Suprapubic skin (tissue), 4 donors: ENCODE results near the gene ERF. TPM values are rescaled to one million over a fixed set of nuclear protein-coding genes. Genes with fewer than 3 reads are reported as not detected.
A peak's percentile ranks its signal among the peaks of the same experiment; 100 is the strongest.

ENCODE experiments used
- DNase-seq, 2 donors: peaks; one replicate each; pipeline ENCODE4 v3.0.0-alpha.2; 2019; ENCODE audit warnings: low spot score in 2 of 2
- H3K27ac ChIP-seq: fragments of 200-600 bp; sonication (generic); one replicate; pipeline ENCODE4 v1.5.1; 2019
- H3K27me3 ChIP-seq: fragments of 200-600 bp; sonication (generic); one replicate; pipeline ENCODE4 v1.5.1; 2019
- H3K36me3 ChIP-seq: fragments of 200-600 bp; sonication (generic); one replicate; pipeline ENCODE4 v1.5.1; 2019
- H3K4me1 ChIP-seq: fragments of 200-600 bp; sonication (generic); one replicate; pipeline ENCODE4 v1.5.1; 2019
- H3K4me3 ChIP-seq: fragments of 200-600 bp; sonication (generic); one replicate; pipeline ENCODE4 v1.5.1; 2019; ENCODE audit warnings: mild to moderate bottlenecking
- H3K9me3 ChIP-seq: fragments of 200-600 bp; sonication (generic); one replicate; pipeline ENCODE4 v1.5.1; 2019
- EP300 ChIP-seq: sonication (generic); formaldehyde crosslinking; IDR thresholded peaks from one replicate; pipeline ENCODE4 v1.6.1; 2017; ENCODE audit warnings: antibody characterized with exemption
- POLR2A ChIP-seq, 2 donors: fragments of 450-650 bp; IDR thresholded peaks; one replicate each; pipeline ENCODE4 v1.6.1; 2017; ENCODE audit warnings: antibody characterized with exemption in 2 of 2, mild to moderate bottlenecking in 2 of 2, moderate library complexity in 2 of 2
- POLR2AphosphoS5 ChIP-seq, 3 donors: sonication (generic); formaldehyde crosslinking; IDR thresholded peaks; one replicate each; pipeline ENCODE4 v1.6.1; 2017; ENCODE audit warnings: antibody characterized with exemption in 3 of 3
- WGBS: methylation state at CpG from one replicate; pipeline ENCODE4 v1.1.5; 2018; 5-methylcytosine and 5-hydroxymethylcytosine counted together
- total RNA-seq, 4 donors: library from RNA; depleted of rRNA; stranded (reverse); fragments of >200 nt; gene quantifications; one replicate each; pipeline ENCODE4 v1.1.0, GENCODE V29; 2016
- TF ChIP-seq, protein P1 (sequence below), 2 donors: fragments of 200-600 bp in 1 of 2; fragments of 450-650 bp in 1 of 2; sonication (generic) in 1 of 2; IDR thresholded peaks; one replicate each; pipeline ENCODE4 v1.5.1; 2016 to 2019; ENCODE audit warnings: antibody characterized with exemption in 2 of 2, mild to moderate bottlenecking in 1 of 2, moderate library complexity in 1 of 2

The ERF gene
- total RNA-seq, 4 donors from 2014 or later = 36.8 to 49.5 (median 45.8) TPM

DNA sequence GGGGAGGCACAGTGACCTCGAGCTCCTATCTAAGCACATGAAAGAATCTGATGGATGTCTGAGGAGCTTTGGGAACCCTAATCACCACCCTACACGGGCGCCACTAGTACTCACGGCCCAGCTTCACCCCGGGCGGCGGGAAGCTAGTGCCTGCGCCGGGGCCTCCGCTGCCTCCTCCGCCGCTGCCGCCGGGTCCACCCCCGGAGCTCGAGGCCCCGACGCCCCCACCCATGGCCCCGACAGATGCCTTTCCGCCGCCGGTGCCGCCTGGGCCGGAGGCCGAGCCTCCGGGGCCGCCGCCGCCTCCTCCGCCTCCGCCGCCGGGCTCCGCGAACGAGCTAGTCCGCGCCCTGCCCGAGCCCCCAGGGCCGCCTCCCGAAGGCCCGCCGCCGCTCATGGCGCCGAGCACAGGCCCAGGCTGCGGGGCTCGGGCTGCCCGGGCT is 12.8 kb downstream of the ERF start:
- peaks cover 13% of the 10 kb centered on the region for H3K36me3 ChIP-seq
- H3K27me3 ChIP-seq = no peaks in the 10 kb centered on the region
- peak in 1 of 2 donors; percentile 79 for DNase-seq
- H3K9me3 ChIP-seq = no peaks in the 10 kb centered on the region
- H3K4me1 ChIP-seq = peaks cover 60% of the 10 kb centered on the region
- TF ChIP-seq, protein P1, sequence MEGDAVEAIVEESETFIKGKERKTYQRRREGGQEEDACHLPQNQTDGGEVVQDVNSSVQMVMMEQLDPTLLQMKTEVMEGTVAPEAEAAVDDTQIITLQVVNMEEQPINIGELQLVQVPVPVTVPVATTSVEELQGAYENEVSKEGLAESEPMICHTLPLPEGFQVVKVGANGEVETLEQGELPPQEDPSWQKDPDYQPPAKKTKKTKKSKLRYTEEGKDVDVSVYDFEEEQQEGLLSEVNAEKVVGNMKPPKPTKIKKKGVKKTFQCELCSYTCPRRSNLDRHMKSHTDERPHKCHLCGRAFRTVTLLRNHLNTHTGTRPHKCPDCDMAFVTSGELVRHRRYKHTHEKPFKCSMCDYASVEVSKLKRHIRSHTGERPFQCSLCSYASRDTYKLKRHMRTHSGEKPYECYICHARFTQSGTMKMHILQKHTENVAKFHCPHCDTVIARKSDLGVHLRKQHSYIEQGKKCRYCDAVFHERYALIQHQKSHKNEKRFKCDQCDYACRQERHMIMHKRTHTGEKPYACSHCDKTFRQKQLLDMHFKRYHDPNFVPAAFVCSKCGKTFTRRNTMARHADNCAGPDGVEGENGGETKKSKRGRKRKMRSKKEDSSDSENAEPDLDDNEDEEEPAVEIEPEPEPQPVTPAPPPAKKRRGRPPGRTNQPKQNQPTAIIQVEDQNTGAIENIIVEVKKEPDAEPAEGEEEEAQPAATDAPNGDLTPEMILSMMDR (IDR thresholded peaks at IDR 0.05) = no peak
- TF ChIP-seq POLR2AphosphoS5 (IDR thresholded peaks at IDR 0.05) (no peak), POLR2A (IDR thresholded peaks at IDR 0.05) (no peak), EP300 (no peak)
- peak overlapping the region; percentile 90 for H3K27ac ChIP-seq
- 0% methylated on average over 1 of the region's 49 CpGs for WGBS
- H3K4me3 ChIP-seq = peak overlapping the region; percentile 62

DNA sequence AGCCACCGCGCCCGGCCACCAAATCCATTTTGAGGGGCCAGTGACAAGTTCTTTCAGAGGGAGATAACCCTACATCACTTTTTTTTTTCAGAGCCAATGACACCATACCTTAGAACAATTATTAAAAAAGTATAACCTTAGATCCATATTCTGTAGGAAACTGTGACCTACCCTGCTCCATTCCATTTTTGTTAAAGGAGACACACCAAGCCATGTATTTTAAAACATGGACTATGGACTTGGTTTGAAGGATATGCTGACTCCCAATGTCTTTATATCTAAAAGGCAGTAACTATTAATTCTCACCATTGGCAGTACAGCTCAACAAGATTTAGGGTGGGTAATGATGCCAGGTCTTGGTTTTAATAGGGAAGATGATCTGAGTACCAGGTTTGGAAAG is 13.6 kb downstream of the ERF start:
- Histone ChIP-seq H3K36me3 (peaks cover 20% of the 10 kb centered on the region), H3K27ac (no peak overlapping the region), H3K27me3 (no peaks in the 10 kb centered on the region), H3K4me1 (peaks cover 52% of the 10 kb centered on the region), H3K9me3 (no peaks in the 10 kb centered on the region), H3K4me3 (peak overlapping the region; percentile 62)
- TF ChIP-seq POLR2AphosphoS5 (IDR thresholded peaks at IDR 0.05) (no peak), POLR2A (IDR thresholded peaks at IDR 0.05) (no peak), EP300 (no peak)
- TF ChIP-seq, protein P1 (IDR thresholded peaks at IDR 0.05) = no peak
- no peak for DNase-seq
- WGBS = 100% methylated on average over 3 of the region's 3 CpGs

DNA sequence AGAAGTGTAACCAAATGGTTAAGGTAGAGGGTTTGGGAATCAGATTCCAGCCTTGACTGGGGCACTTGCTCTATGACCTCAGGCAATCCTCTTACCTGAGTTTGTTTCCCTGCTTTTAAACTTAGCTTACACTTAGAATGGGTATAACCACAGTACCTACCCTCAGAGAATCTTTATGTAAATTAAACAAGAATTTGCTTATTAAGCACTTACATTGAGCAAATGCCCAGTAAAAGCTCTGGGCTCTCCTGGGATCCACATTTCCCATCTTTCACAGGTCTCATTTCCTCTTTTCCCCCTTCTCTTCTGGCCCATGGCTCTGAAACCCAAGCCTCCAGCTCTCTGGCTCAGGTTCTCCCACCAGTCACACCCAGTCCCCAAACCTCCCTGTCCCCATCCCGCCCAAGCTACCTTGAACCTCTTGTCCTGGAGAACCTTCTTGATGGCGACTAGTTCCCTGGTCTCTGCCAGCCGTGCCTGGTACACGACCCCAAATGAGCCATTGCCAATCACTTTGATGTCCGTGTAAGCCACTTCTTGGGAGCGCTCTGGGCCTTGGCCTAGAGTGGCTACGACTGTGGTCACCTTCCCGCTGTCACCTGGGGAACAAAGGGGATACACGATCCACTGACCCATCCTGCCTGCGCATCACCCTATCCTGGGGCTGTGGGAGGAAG is 15.2 kb downstream of the ERF start:
- no peak for DNase-seq
- Histone ChIP-seq H3K27ac (no peak overlapping the region), H3K27me3 (no peaks in the 10 kb centered on the region), H3K4me1 (peaks cover 36% of the 10 kb centered on the region), H3K9me3 (no peaks in the 10 kb centered on the region), H3K4me3 (no peak overlapping the region), H3K36me3 (peaks cover 36% of the 10 kb centered on the region)
- 90% methylated on average over 10 of the region's 10 CpGs for WGBS
- TF ChIP-seq EP300 (no peak), POLR2A (IDR thresholded peaks at IDR 0.05) (no peak), POLR2AphosphoS5 (IDR thresholded peaks at IDR 0.05) (no peak)
- TF ChIP-seq, protein P1 (IDR thresholded peaks at IDR 0.05) = no peak

DNA sequence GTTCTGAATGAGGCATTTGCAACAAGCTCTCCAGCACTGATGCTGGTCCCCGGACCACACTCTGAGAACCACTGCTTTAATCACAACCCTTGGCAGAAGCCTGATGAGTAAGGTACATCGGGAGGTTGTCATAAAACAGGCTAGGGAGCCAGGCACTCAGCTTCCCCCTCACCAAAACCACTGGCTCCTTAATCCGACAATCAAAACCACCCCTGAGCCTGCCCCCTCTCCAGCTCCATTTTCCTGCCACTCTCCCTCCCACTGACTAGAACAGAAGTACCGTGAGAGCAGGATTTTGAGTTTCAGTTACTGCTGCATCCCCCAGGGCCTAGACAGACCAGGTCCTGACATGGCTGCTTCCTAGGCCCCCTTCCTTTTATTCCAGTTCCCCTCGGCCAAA is 19.7 kb downstream of the ERF start:
- Histone ChIP-seq H3K9me3 (no peaks in the 10 kb centered on the region), H3K27me3 (no peaks in the 10 kb centered on the region), H3K4me3 (no peak overlapping the region), H3K27ac (no peak overlapping the region), H3K4me1 (peaks cover 5% of the 10 kb centered on the region), H3K36me3 (peaks cover 81% of the 10 kb centered on the region)
- DNase-seq = no peak
- TF ChIP-seq, protein P1 (IDR thresholded peaks at IDR 0.05) = no peak
- no peak for TF ChIP-seq POLR2AphosphoS5 (IDR thresholded peaks at IDR 0.05)
- TF ChIP-seq POLR2A (IDR thresholded peaks at IDR 0.05) = no peak
- TF ChIP-seq EP300 = no peak
- 70% methylated on average over 5 of the region's 5 CpGs for WGBS

DNA sequence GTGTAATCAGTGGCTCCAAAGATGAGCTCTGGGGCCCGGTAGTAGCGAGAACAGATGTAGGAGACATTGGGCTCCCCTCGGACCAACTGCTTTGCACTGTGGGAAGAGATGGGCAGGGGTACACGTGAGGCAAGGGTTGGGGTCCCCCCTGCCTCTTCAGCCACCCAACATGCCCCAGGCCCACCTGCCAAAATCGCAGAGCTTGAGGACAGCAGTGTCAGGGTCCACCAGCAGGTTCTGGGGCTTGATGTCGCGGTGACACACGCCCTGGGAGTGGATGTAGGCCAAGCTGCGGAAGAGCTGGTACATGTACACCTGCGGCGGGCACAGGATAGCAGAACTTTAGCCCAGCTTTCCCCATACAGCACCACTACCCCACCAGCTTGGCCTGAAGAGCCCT is 20.6 kb downstream of the ERF start:
- H3K4me1 ChIP-seq = no peaks in the 10 kb centered on the region
- no peaks in the 10 kb centered on the region for H3K27me3 ChIP-seq
- TF ChIP-seq EP300 (no peak), POLR2A (IDR thresholded peaks at IDR 0.05) (no peak), POLR2AphosphoS5 (IDR thresholded peaks at IDR 0.05) (no peak)
- TF ChIP-seq, protein P1 (IDR thresholded peaks at IDR 0.05) = no peak
- no peak for DNase-seq
- H3K4me3 ChIP-seq = no peak overlapping the region
- no peaks in the 10 kb centered on the region for H3K9me3 ChIP-seq
- no peak overlapping the region for H3K27ac ChIP-seq
- peaks cover 85% of the 10 kb centered on the region for H3K36me3 ChIP-seq
- WGBS = 86% methylated on average over 9 of the region's 11 CpGs
